MM.1S (cell line): ENCODE data around the gene MTF1.

Experiments used
- DNase-seq: peaks from one replicate; pipeline ENCODE4 v3.0.0-alpha.2; 2015
- H2AFZ ChIP-seq: fragments of 300-600 bp; sonication (generic); 2 replicates; pipeline ENCODE4 v1.6.0; 2016; ENCODE audit warnings: antibody characterized with exemption, low read length
- H3F3A ChIP-seq: fragments of 300-600 bp; sonication (generic); 2 replicates; pipeline ENCODE4 v1.6.1; 2016; ENCODE audit warnings: mild to moderate bottlenecking, antibody characterized with exemption, low read length, moderate library complexity, mixed read lengths; ENCODE audit not compliant: insufficient read depth
- H3K27ac ChIP-seq: fragments of 300-600 bp; sonication (generic); 2 replicates; pipeline ENCODE4 v1.5.1; 2016; ENCODE audit warnings: mild to moderate bottlenecking, low read length
- H3K27me3 ChIP-seq: fragments of 300-600 bp; sonication (generic); replicated peaks from 2 replicates; pipeline ENCODE4 v1.6.0; 2016; ENCODE audit warnings: low read length; ENCODE audit not compliant: insufficient read depth
- H3K36me3 ChIP-seq: fragments of 300-600 bp; sonication (generic); replicated peaks from 2 replicates; pipeline ENCODE4 v1.6.1; 2016; ENCODE audit warnings: mild to moderate bottlenecking, low read length, mixed read lengths; ENCODE audit not compliant: insufficient read depth
- H3K4me1 ChIP-seq: fragments of 300-600 bp; sonication (generic); 2 replicates; pipeline ENCODE4 v1.6.1; 2016; ENCODE audit warnings: low read length, mixed read lengths
- H3K4me2 ChIP-seq: fragments of 300-600 bp; sonication (generic); 2 replicates; pipeline ENCODE4 v1.6.0; 2016; ENCODE audit warnings: low read depth, low read length
- H3K4me3 ChIP-seq: fragments of 300-600 bp; sonication (generic); 2 replicates; pipeline ENCODE4 v1.5.1; 2016; ENCODE audit warnings: low read length, mixed read lengths
- H3K79me2 ChIP-seq: fragments of 300-600 bp; sonication (generic); 2 replicates; pipeline ENCODE4 v1.6.1; 2016; ENCODE audit warnings: mixed run types, low read length, mixed read lengths
- H3K9ac ChIP-seq: fragments of 300-600 bp; sonication (generic); 2 replicates; pipeline ENCODE4 v1.6.1; 2016; ENCODE audit warnings: low read length, mixed read lengths
- H3K9me2 ChIP-seq: fragments of 300-600 bp; sonication (generic); replicated peaks from 2 replicates; pipeline ENCODE4 v1.6.1; 2016; ENCODE audit warnings: mild to moderate bottlenecking, low read length, mixed read lengths; ENCODE audit not compliant: insufficient read depth
- H3K9me3 ChIP-seq: fragments of 300-600 bp; sonication (generic); replicated peaks from 2 replicates; pipeline ENCODE4 v1.6.1; 2016; ENCODE audit warnings: mild to moderate bottlenecking, low read length, mixed read lengths; ENCODE audit not compliant: insufficient read depth
- H4K20me1 ChIP-seq: fragments of 300-600 bp; sonication (generic); 2 replicates; pipeline ENCODE4 v1.6.1; 2016; ENCODE audit warnings: mild to moderate bottlenecking, low read length, moderate library complexity, mixed read lengths; ENCODE audit not compliant: insufficient read depth
- EZH2phosphoT487 ChIP-seq: fragments of 300-600 bp; sonication (generic); IDR thresholded peaks from 2 replicates; pipeline ENCODE4 v1.6.1; 2018; ENCODE audit warnings: antibody characterized with exemption, low read length
- TF ChIP-seq, protein P1 (sequence below): fragments of 300-600 bp; sonication (generic); IDR thresholded peaks from 2 replicates; pipeline ENCODE4 v1.5.1; 2016; ENCODE audit warnings: antibody characterized with exemption, low read length, mixed read lengths

Gene MTF1

DNA sequence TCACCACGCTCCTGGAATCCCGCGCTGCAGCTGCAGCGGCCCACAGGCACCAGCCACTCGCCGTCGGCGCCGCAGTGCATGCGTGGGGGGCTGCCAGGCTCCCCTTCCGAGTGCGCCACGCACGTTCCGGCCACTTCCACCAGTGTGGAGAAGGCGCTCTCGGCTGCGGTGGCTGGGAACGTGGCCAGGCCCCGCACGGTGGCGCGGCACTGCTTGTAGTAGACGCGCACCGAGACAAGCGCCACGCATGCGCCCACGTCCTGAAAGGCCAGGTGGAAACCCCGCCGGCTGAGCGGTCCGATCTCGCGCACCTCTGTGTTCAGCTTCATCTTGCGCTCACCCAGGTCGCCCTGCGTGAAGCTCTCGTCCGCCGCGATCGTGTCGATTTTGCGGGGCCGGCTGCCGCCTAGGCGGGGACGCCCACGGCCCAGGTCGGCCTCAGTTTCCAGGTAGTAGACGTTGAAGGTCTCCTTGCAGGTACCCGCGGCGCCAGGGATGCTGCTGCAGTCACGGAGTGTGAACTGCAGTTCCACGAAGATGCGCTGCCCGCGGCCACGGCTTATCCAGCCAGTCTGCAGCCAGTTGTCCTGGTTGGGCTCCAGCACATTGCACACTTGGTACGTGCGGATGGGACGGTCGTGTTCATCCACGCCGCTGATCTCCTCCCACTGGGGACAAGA lies 97.8 kb downstream of the MTF1 start:
- Histone ChIP-seq H3K4me2 (no peak overlapping the region), H3K9me2 (no peaks in the 10 kb centered on the region), H4K20me1 (no peaks in the 10 kb centered on the region), H3K4me3 (no peak overlapping the region), H3F3A (no peaks in the 10 kb centered on the region), H3K36me3 (no peaks in the 10 kb centered on the region), H3K27me3 (peaks cover 55% of the 10 kb centered on the region), H3K79me2 (no peaks in the 10 kb centered on the region), H3K4me1 (peaks cover 4% of the 10 kb centered on the region; the same call in 1 of the 2 replicates), H3K27ac (no peak overlapping the region), H3K9ac (no peak overlapping the region), H3K9me3 (no peaks in the 10 kb centered on the region), H2AFZ (no peak overlapping the region)
- TF ChIP-seq, protein P1, sequence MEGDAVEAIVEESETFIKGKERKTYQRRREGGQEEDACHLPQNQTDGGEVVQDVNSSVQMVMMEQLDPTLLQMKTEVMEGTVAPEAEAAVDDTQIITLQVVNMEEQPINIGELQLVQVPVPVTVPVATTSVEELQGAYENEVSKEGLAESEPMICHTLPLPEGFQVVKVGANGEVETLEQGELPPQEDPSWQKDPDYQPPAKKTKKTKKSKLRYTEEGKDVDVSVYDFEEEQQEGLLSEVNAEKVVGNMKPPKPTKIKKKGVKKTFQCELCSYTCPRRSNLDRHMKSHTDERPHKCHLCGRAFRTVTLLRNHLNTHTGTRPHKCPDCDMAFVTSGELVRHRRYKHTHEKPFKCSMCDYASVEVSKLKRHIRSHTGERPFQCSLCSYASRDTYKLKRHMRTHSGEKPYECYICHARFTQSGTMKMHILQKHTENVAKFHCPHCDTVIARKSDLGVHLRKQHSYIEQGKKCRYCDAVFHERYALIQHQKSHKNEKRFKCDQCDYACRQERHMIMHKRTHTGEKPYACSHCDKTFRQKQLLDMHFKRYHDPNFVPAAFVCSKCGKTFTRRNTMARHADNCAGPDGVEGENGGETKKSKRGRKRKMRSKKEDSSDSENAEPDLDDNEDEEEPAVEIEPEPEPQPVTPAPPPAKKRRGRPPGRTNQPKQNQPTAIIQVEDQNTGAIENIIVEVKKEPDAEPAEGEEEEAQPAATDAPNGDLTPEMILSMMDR, result no peak
- no peak for TF ChIP-seq EZH2phosphoT487
- no peak for DNase-seq
